Activated CD8-positive, alpha-beta memory T cell treated with anti-CD3 and anti-CD28 coated beads for 48 hours (primary cell): ENCODE measurements around the gene TBL3.

Experiments used
- DNase-seq, 3 experiments: peaks; one replicate each; pipeline ENCODE4 v3.0.0-alpha.2; 2020; ENCODE audit warnings: low read depth in 2 of 3, low spot score in 2 of 3

TBL3 gene

DNA sequence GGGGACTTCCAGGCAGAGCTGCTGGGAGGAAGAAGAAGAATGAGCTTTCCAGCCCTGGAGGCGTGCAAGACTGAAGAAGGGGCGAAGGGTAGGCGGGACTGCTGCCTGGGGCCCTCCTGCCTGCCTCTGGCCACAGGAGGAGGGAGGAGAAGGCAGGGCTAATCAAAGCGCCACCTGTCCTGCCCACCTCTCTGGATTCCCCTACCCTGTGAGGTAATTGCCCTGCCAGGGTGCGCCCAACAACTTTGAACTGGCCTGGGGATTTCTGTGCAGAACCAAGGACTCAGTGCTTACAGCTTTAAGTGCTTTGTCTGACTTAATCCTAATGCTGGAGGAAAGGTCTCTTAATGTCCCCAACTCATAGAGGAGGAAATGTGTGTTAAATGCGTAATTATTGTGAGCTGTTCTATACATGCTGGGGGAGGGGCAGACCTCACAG, 9.6 kb downstream of the TBL3 start, which contains the start of gene NOXO1:
Gene NOXO1 (minus strand): TSS at position 72 of the 439 bp plus-strand sequence. CDS start 290 bp downstream, outside the sequence.
- no peak for DNase-seq

DNA sequence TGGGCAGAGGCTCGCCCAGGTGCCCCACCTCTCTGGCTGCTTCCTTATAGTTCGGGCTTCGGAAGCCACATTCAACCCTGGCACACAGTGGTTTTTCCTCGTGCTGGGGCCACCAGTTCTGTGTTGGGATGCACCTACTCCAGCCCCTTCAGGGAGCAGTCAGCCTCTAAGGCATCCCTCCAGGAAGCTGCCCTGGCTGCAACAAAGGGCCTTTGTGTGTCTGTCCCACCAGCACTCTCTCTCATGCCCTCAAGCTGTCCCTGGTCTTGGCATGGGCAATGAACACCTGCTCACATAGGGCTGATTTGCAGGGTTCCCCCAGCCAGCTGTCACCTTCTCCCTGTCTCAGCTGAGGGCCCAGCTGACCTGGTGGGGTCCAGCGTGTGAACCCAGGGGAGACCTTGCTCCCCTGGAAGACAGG, 10.2 kb downstream of the TBL3 start:
- DNase-seq, result no peak

DNA sequence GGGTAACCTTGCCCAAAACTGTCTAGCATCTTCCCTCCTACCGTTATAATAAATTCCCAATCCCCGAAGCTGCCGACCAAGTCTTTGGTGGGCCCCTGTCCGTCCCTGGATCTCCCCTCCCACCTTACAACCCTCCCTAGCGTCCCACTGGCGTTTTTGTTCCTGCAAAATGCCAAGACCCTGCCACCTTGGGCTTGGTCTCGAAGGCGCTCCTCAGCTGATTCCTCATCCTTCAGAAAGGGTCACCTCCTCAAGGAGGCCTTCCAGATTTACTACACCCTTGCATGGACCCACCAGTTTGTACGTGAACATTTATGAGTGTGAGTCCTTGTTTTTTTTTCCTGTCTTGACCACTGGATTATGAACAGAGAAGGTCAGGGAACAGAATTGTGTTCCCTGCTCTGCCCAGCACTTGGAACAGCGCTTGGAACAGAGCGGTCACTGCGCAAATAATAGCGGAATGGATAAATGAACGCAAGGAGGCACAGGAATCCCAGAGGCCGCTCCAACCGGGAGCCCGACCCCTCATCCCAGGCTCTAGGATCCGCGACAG, 11.2 kb downstream of the TBL3 start:
- DNase-seq, result no peak

DNA sequence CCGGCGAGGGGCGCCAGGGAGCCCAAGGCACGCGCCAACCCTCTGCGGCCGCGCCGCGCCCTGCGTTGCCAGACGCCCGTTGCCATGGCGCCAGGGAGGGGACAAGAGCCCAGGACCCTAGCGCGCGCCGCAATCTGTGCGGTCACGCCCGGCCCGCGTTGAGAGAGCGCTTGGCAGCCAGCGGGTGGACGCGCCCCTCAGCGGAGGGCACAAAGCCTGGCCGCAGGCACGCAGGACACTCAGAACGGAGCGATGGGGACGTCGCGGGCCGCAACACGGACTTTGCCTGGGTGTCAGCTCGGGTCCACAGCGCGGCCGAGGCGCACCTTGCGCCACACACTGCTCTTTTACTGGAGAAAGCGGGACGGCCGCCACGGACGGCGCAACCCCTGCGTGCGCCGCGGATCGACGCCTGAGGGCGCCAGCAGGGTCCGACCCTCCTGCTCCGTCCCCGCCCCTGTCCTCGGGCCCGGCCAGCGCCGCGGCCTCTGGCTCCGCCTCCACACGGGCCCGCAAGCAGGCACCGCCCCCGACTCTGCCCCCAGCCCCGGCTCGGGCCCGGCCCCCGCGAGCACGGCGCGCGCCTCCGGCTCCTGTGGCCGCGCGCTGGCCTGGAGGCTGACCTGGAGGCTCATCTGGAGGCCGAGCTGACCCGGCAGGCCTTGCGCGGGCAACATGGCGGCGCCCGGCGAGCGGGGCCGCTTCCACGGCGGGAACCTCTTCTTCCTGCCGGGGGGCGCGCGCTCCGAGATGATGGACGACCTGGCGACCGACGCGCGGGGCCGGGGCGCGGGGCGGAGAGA, 11.9 kb downstream of the TBL3 start, which contains the start of gene GFER:
Gene GFER (plus strand): TSS at position 650 of the 803 bp plus-strand sequence. CDS start 26 bp downstream, at position 676.
- peak in 1 of 3 experiments; percentile 72 for DNase-seq

DNA sequence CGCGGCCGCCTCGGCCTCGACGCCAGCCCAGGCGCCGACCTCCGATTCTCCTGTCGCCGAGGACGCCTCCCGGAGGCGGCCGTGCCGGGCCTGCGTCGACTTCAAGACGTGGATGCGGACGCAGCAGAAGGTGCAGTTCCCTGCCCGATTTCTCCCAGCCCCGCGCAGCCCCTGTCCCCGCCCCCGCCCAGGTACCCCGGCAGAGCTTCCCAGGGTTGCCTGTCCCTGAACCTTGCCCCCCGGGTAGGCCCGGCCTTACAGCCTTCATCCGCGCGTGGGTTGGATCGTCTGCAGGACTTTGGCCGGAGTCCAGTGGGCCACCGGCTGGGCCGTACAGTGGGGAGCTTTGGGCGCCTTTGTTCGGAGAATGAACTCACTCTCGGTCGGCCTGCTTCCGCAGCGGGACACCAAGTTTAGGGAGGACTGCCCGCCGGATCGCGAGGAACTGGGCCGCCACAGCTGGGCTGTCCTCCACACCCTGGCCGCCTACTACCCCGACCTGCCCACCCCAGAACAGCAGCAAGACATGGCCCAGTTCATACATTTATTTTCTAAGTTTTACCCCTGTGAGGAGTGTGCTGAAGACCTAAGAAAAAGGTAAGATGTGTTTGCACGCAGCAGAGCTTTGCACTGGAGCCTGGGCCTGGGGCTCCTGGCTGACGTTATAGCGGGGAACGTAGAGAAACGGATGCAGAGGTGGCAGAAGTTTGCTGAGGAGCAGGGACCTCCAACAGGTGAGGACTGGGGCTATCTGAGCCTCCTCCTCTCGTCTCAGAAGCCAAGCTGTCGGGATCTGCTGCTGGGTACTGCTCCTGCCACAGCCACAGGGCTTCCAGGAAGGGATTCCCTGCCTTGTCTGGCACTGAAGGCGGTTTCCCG, 12.7 kb downstream of the TBL3 start:
- no peak for DNase-seq

DNA sequence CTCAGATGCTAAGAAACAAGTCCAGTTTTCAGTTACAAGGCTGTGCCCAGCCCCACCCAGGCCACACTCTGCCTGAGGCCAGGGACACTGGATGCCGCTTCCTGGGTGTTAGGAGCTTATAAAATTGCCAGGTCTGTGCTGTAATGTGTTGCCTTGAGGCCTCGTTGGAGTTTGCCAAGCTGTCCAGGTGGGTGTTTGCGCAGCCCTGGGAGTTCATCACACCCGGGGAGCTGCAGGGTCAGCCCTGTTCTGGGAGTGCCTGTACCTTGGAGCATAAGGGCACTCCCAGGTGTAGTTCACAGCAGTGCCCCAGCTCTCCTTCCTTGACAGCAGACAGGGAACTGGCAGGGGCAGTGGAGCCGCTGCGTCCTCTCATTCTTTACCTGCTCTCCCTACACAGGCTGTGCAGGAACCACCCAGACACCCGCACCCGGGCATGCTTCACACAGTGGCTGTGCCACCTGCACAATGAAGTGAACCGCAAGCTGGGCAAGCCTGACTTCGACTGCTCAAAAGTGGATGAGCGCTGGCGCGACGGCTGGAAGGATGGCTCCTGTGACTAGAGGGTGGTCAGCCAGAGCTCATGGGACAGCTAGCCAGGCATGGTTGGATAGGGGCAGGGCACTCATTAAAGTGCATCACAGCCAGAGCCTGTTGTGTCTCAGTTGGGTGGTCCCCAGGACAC, 13.8 kb downstream of the TBL3 start:
- no peak for DNase-seq

DNA sequence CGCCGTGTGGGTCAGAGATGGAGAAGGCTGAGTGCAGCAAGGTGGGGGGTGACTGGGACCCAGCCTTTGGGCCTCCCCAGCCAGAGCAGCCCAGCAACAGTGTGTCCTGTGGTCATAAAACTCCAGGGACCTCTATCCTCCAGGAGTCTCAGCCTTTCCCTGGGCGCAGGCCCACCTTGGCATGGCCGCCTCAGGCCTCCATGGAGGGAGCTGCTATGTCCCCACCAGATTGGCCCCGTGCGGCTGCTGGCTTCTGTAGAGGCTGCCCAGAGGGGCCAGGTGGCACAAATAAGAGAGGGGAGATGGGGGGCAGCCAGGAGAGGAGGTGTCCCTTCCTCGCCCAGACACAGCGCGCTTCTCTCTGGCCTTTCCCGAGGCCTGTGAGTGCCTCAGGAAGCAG, 15.3 kb downstream of the TBL3 start:
- DNase-seq, result no peak

DNA sequence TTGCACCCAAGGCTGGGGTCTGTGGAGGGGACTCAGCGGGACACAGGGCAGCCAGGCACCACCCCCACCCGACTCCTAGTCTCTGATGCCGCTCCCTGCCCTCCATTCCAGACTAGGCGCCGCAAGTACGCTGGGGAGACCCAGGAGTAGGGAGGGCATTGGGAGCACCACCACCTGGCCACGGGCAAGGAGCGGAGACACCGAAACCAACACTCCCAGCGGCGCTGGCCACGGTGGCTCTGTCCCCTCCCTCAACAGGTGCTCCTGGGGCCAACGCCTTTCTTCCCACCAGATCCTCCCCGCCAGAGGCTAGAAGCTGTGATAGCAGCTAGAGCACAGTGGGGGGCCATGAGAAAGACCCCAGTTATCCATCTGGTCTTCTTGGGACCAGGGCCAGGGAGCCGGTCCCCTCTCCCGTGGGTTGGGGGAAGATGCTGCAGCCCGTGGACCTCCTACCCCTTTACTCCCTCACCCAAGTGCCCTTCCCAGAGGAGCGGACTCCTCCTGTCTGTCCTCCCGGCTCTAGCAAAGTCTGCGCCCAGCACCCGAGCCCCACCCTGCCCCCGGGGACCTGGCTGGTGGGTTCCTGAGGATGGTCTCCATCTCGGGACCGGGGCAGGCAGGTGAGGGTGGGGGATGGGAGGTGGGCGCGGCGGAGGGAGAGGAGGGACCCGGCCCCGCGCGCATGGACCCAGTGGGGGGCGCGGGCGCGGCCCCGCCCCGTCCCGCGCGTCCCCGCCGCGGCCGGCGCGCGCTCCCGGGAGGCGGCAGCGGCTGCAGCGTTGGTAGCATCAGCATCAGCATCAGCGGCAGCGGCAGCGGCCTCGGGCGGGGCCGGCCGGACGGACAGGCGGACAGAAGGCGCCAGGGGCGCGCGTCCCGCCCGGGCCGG, 17.6 kb downstream of the TBL3 start, which contains the start of gene SYNGR3:
Gene SYNGR3 (plus strand): TSS at position 762 of the 892 bp plus-strand sequence. CDS start 133 bp downstream, outside the sequence.
- no peak for DNase-seq

DNA sequence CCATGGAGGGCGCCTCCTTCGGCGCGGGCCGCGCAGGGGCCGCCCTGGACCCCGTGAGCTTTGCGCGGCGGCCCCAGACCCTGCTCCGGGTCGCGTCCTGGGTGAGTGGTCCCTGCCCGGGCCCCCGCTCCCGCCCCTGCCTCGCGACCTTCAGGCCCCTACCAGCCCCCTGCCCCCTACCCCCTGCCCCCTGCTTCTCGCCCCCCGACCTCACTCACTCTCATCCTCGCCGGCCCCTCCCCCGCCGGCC, 18.2 kb downstream of the TBL3 start:
- no peak for DNase-seq

DNA sequence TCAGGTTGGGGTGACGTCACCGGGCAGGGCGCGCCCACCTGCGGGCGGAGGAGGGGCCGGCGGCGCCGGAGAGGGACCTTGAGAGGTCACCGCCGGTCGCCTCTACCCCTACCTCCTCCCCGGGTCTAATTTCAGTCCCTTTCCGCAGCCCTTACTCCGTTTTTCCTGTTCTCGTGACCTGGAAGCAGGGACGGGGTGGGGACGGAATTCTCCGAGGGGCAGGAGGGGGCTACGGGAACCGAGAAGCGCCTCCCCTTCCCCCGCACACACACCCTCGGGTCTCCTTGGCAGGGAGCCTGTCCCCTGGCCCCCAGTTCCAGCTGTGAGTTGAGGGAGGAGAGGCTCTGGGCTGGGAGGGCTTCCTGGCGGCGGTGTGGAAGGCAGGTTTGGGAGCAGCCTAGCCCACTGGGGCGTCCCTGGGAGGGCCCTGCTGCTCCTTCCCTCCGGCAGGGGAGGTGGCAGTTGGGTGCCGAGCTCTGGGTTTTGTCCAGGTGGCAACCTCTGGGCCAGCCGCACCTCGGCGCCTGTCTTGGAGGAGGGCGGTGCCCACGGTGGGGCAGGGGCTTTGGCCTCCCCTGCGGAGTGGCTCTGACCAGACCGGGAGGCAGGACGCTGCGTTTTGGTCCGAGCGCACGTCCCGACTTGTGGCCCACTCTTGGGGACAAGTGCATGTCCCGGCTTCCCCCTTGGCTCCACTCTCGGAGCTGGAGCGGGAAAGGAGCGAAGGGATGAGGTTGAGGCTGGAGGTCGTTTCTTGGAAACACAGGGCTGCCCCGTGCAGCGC, 18.7 kb downstream of the TBL3 start:
- DNase-seq, result no peak

DNA sequence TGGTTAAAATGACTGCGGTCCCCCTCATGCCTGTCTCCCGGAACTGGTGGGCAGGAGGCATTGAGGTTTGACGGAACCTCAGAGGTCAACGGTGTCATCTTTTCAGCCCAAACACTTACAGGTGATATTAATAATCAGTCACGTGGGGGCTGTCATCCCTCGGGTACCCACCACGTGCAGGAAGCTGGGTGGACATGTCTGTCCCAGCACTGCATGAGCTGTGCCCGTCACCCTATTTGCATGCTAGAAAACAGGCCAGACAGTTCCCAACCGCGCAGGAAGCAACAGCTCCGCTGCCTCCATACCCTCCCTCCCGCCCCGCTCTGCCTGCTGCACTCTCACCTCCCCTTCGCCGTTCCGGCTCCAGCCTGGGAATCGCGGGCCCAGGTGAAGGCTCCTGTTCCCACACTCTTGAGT, 19.3 kb downstream of the TBL3 start:
- DNase-seq, result peak in 1 of 3 experiments; percentile 38

DNA sequence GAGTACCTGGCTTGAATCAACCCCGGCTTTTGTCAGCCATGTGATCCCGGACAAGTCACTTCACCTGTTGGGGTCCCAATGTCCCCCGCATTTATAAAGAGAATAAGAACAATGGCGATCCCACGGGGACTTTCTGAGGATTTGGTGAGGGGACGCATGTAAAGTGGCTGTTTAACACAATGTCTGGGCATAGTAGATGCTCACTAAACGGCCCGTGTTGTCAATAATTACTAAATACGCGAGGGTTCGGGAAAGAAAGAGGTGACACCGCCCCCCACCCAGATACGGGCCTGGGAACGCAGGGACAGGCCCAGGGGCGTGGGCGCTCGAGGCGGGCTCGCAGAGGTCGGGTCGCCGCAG, 19.7 kb downstream of the TBL3 start:
- no peak for DNase-seq

DNA sequence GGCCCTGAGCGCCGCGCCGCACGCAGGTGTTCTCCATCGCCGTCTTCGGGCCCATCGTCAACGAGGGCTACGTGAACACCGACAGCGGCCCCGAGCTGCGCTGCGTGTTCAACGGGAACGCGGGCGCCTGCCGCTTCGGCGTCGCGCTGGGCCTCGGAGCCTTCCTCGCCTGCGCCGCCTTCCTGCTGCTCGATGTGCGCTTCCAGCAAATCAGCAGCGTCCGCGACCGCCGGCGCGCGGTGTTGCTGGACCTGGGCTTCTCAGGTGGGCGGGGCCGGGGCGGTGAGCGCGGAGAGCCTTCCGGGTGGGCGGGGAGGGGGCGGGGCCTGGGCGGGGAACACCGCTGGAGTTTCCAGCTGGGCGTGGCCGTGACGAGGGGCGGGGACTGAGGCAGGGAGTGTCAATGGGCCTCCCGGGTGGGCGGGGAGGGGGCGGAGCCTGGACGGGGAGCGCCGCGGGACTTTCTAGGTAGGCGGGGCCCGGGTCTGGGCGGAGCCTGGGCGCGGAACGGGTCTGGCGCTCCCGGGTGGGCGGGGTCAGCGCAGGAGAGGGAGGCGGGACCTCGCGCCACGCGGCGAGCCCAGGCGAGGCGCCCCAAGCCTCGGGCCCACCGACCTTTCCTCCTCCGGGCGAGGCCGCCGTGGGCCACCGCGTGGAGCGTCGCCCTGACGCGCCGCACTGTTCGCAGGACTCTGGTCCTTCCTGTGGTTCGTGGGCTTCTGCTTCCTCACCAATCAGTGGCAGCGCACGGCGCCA, 20.3 kb downstream of the TBL3 start:
- DNase-seq, result peak; percentile 92 to 98 (median 93)

DNA sequence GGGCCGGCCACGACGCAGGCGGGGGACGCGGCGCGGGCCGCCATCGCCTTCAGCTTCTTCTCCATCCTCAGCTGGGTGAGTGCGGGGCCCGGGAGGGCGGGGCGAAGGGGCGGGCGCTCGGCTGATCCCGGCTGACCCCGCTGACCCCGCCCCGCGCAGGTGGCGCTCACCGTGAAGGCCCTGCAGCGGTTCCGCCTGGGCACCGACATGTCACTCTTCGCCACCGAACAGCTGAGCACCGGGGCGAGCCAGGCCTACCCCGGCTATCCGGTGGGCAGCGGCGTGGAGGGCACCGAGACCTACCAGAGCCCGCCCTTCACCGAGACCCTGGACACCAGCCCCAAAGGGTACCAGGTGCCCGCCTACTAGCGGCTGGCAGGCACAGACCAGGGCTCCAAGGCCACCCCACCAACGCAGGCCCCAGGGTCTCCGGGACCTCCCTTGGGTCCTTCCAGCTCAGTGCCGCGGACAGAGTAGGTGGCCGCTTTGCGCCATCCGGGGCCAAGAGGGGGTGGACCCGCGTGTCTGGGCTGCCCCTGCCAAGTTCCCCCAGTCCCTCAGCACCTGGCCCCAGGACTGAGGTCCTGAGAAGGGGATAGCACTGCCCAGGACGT, 21.0 kb downstream of the TBL3 start:
- no peak for DNase-seq

DNA sequence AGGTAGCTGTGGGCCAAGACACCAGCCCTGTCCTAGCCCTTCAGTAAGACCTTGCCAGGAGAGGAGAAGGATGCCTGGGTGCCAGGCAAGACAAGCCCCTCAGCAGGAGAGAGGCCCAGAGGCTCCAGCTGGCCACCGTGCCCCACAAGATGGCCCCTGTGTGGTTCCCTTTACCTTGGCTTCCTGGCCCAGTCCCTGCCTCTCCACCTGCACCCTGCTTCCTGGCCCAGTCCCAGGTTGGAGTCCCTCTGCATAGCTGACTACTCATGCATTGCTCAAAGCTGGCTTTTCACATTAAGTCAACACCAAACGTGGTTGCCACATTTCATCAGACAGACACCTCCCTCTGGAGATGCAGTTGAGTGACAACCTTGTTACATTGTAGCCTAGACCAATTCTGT, 21.9 kb downstream of the TBL3 start:
- no peak for DNase-seq

DNA sequence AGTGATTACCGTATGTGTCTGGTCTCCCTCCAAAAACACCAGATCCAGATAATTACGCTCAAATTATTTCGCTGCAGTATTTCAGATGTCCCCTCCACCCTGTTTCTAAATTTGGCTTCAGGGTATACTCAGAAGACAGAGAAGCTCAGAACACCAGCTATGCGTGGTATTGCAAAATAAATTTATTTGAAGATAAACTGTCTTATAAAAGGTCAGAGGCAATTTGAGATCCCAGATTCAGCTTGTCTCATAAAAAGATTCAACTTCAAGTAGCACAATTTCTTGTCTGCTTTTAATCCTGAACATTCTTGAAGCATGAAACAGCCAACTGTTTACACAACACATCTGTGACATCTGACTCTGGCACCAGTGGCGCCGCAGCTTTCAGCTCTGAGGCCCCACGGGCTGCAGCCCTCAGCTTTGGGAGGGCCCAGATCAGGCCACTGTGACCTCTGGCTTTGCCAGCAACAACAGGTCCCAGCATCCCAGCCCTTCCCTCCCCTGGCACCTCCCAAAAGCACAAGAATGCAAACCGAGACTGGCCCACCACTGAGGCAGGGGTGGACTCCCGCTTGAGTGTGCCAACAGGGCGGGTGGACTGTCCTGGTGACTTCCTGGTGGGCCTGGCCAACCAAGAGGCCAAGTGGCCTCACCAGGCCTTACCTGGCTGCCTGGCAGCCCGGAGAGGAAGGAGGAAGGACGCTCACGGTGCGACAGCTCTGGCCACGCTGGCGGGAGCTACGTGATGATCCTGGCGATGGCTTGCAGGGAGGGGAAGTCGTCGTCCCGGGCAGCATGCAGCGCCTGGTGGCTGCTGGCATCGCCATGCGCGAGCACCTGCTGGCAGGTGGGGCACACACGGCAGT, 25.9 kb downstream of the TBL3 start:
- no peak for DNase-seq

DNA sequence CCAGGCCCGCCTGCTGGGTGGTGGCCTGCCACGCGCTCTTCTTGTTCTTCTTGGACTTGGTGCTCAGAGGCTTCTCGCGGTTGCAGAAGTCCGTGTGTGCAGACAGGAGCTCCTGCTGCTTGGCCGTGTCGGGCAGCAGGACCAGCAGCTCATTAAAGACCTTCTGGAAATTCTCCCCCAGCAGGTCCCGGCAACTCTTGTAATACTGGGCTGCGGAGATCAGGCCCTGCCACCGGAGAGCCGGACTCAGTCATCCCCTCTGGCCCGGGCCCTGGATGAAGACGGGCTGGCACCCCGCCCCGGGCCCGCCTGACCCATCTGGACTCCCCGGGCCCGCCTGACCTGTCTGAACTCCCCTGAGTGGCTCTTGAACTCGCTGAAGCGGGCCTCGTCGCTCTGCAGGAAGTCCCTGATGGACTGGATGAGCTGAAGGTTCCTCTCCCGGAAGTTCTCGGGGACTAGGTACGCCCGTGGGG, 26.5 kb downstream of the TBL3 start:
- DNase-seq, result no peak
